Measurements from ENCODE around the gene MDK.
A peak's percentile ranks its signal among the peaks of the same experiment; 100 is the strongest.
"Not testable (repeated sequence)": the region's sequence is repeated elsewhere in the genome, so short reads cannot be mapped to it uniquely, and the experiment has no call there.

The MDK gene

DNA sequence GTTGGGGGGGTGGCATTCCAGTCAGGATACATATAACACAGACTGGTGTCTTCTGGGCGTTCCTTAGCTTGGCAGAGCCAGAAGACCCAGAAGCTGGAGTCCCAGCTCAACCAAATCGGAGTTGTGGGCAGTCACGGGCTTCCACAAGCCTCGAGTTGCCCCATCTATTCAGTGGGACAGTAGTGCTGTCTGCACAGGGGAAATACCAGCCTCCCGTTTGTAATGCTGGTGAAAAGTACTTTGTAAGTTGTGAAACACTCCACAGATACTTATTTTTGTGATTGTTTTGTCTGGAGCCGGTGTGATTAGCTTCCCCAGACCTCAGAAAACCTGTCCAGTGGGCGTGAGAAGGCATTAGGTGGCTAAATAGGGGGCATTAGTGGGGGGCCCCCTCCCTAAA, 20.6 kb upstream of the MDK start:
- H3K27me3 Mint-ChIP-seq: no peaks in the 10 kb centered on the region
- peak; percentile 35 for ATAC-seq

DNA sequence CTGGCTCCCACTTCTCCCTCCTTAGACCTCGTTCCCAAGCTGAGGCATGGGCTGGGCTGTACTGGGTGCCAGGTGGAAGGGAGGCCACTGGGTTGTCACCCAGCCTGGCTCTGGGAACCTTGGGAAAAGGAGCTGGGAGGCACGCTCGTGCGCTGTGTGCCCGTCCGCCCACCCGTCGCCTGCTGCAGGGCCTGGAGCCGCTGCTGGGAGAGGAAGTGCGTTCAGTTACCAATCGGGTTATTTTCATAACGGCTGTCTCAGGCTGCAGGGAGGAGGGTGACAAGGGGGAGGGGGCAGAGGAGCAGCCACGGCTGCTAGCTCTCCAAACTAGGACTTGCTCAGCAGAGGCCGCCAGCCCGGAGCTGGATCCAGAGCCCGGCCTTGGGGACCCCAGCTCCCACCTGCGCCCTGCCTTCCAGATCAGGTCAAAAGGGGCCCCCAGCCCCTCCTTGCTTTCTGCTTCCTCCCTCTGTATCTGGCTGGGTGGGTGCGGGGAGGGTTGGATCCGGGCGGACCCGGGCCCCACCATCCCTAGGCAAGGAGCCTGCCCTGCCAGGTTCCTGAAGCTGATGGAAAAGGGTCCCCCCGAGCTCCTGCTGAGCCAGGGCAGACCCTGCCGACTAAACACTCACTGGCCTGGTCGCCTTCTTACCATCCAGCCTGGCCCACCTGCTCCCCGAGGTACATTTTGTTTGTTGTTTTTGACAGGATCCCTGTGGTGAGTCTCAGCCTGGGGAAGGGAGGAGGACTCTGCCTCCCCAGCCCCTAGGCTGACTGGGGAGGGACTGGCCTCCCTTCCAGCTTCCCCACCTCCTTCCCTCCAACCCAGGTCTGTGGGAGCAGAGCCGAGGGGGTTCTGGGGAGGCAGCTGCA, 19.9 kb upstream of the MDK start:
- Mint-ChIP-seq H3K27me3 (no peaks in the 10 kb centered on the region), H3K4me1 (peaks cover 32% of the 10 kb centered on the region), H3K9me3 (no peaks in the 10 kb centered on the region), H3K36me3 (peaks cover 10% of the 10 kb centered on the region), H3K4me3 (peak overlapping the region; percentile 72), H3K27ac (peak overlapping the region; percentile 80)
- ATAC-seq: peak; percentile 80

More for the DNA sequence above, 20.6 kb upstream of the MDK start:
- Mint-ChIP-seq H3K4me3 (peak overlapping the region; percentile 72), H3K9me3 (no peaks in the 10 kb centered on the region), H3K36me3 (peaks cover 15% of the 10 kb centered on the region), H3K4me1 (peaks cover 32% of the 10 kb centered on the region), H3K27ac (peak overlapping the region; percentile 80)

DNA sequence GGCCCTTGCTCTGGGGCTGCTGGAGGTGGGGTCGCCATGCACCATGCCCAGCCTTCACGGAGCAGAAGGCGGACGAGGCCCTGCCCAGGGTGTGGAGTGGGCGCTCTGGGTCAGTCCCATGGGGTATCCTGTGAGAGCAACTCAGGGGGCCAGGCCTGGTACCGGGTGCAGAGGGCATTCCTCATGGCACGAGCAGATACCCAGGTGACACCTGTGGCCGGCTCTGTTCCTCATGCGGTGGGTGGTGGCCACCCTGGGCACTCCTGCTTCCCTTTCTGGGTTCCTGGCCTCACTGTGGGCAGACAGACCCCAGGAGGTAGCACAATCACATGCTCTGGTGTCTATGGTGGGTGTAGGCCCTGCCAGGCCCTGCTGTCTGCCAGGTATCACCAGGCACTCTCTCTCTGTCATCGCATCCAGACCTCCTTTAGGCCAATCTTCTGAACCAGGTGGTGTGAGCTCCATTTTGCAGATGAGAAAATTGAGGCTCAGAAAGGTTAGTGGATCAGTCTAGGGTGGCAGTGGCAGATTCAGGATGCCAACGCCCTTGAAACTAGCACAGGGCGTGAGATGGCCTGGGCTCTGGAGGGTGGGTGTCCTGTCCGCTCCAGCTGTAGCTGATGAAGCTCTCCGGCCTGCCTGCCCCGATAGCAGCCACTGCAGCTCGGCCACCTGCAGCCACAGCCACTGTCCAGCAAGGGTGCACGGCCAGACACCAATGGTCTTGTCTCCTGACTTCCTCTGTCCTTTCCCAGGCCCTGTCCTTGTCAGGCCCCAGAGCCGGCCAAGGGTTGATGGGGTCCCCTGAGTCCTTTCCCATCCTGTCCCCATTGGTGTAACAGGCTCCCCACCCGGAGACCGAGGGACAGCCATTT, 19.1 kb upstream of the MDK start:
- Mint-ChIP-seq H3K4me1 (peaks cover 36% of the 10 kb centered on the region), H3K36me3 (peaks cover 9% of the 10 kb centered on the region), H3K27ac (peak overlapping the region; percentile 80), H3K27me3 (no peaks in the 10 kb centered on the region), H3K4me3 (peak overlapping the region; percentile 43), H3K9me3 (no peaks in the 10 kb centered on the region)
- ATAC-seq: no peak

DNA sequence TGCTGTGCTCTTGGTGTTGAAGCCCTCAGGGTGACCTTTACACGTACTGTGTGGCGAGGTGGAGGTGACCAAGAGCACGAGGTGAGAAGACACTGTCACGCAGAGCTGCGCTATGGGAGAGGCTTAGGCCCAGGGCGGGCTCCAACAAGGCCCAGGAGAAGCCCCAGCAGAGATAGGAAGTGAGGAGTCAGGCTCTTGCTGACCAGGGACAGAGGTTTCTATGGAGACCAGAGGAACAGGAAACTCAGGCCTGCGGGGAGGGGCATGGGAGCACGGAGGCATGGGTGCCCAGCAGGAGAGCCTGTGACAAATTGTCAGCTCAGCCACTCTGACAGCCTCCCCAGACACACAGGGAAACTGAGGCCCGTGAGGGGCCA, 18.4 kb upstream of the MDK start:
- Mint-ChIP-seq H3K4me1 (peaks cover 33% of the 10 kb centered on the region), H3K4me3 (no peak overlapping the region), H3K27ac (no peak overlapping the region), H3K27me3 (no peaks in the 10 kb centered on the region), H3K36me3 (peaks cover 5% of the 10 kb centered on the region), H3K9me3 (no peaks in the 10 kb centered on the region)
- no peak for ATAC-seq

GRCh38 chr11:46363455-46364005, 17.9 kb upstream of the MDK start:
- Mint-ChIP-seq H3K4me3 (no peak overlapping the region), H3K27me3 (no peaks in the 10 kb centered on the region), H3K4me1 (peaks cover 33% of the 10 kb centered on the region), H3K27ac (no peak overlapping the region), H3K36me3 (peaks cover 7% of the 10 kb centered on the region), H3K9me3 (no peaks in the 10 kb centered on the region)
- no peak for ATAC-seq

- Mint-ChIP-seq H3K27me3 (no peaks in the 10 kb centered on the region), H3K4me3 (no peak overlapping the region), H3K4me1 (peaks cover 33% of the 10 kb centered on the region), H3K9me3 (no peaks in the 10 kb centered on the region), H3K27ac (no peak overlapping the region), H3K36me3 (peaks cover 13% of the 10 kb centered on the region)
- no peak for ATAC-seq
Observed at GRCh38 chr11:46364056-46364455, 17.4 kb upstream of the MDK start.

DNA sequence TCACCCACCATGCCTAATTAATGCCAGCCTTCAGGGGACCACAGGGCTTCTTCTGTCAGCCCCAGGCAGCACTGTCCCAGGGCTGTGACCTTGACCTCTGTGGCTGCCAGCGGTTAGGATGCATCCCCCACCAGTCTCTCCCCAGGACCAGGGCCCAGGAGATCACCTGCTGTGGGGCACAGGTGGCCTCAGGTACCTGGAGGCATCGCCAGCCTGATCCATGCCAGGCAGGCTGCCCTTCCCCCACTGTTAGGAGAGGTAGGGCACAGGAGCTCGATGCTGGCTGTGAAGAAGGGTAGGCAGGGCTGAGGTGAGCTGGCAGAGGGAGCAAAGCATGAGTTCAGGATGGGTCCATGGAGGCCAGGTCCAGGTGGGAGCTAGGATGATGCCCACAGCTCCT, 16.7 kb upstream of the MDK start:
- H3K4me1 Mint-ChIP-seq: peaks cover 33% of the 10 kb centered on the region
- H3K4me3 Mint-ChIP-seq: no peak overlapping the region
- peak overlapping the region; percentile 34 for H3K27ac Mint-ChIP-seq
- H3K9me3 Mint-ChIP-seq: no peaks in the 10 kb centered on the region
- H3K27me3 Mint-ChIP-seq: no peaks in the 10 kb centered on the region
- ATAC-seq: no peak
- peaks cover 20% of the 10 kb centered on the region for H3K36me3 Mint-ChIP-seq

DNA sequence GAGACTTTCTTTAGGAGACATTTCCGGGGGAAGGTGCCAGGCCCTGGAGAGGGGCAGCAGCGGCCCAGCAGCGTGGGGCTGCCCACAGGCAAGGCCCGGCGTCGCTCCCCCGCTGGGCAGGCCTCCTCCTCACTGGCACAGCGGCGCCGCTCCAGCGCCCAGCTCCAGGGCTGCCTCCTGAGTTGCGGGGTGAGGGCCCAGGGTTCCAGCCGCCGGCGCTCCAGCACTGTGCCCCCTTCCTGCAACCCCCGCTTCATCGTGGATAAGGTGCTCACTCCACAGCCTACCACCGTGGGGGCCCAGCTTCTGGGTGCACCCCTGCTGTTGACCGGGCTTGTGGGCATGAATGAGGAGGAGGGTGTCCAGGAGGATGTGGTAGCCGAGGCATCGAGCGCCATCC, 15.2 kb upstream of the MDK start:
- Mint-ChIP-seq H3K36me3 (peaks cover 27% of the 10 kb centered on the region), H3K27ac (no peak overlapping the region), H3K4me3 (no peak overlapping the region), H3K27me3 (no peaks in the 10 kb centered on the region), H3K4me1 (peaks cover 22% of the 10 kb centered on the region), H3K9me3 (no peaks in the 10 kb centered on the region)
- ATAC-seq: no peak

- ATAC-seq: peak; percentile 21
- H3K27me3 Mint-ChIP-seq: no peaks in the 10 kb centered on the region
- no peaks in the 10 kb centered on the region for H3K9me3 Mint-ChIP-seq
- no peak overlapping the region for H3K4me3 Mint-ChIP-seq
- no peak overlapping the region for H3K27ac Mint-ChIP-seq
- H3K36me3 Mint-ChIP-seq: peaks cover 27% of the 10 kb centered on the region
- H3K4me1 Mint-ChIP-seq: peaks cover 18% of the 10 kb centered on the region
Observed at GRCh38 chr11:46366661-46367161, 14.8 kb upstream of the MDK start.

GRCh38 chr11:46367244-46367915, 14.1 kb upstream of the MDK start:
- Mint-ChIP-seq H3K4me3 (no peak overlapping the region), H3K36me3 (peaks cover 27% of the 10 kb centered on the region), H3K27me3 (no peaks in the 10 kb centered on the region), H3K27ac (no peak overlapping the region), H3K4me1 (peaks cover 14% of the 10 kb centered on the region), H3K9me3 (no peaks in the 10 kb centered on the region)
- ATAC-seq: peak; percentile 69

DNA sequence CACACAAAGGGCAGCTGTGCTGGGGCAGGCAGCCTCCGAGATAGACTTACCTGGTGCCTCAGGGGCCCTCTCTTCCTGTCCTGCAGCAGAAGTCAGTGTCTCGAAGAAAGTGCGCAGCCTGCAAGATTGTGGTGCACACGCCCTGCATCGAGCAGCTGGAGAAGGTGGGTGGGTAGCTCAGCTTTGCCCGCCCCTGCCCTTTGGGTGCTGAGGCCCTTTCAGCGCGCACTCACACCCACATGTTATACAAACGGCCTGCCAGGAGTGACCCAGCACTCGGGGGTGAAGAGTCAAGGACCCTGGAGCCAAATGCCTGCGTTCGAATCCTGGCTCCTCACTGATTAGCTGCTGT, 13.6 kb upstream of the MDK start:
- ATAC-seq: no peak
- Mint-ChIP-seq H3K27me3 (no peaks in the 10 kb centered on the region), H3K4me1 (peaks cover 9% of the 10 kb centered on the region), H3K36me3 (peaks cover 30% of the 10 kb centered on the region), H3K27ac (no peak overlapping the region), H3K9me3 (no peaks in the 10 kb centered on the region), H3K4me3 (no peak overlapping the region)

GRCh38 chr11:46369458-46370152, 11.9 kb upstream of the MDK start:
- peak; percentile 61 for ATAC-seq
- Mint-ChIP-seq H3K9me3 (no peaks in the 10 kb centered on the region), H3K36me3 (peaks cover 28% of the 10 kb centered on the region), H3K27me3 (no peaks in the 10 kb centered on the region), H3K4me1 (peaks cover 7% of the 10 kb centered on the region), H3K27ac (no peak overlapping the region), H3K4me3 (no peak overlapping the region)

DNA sequence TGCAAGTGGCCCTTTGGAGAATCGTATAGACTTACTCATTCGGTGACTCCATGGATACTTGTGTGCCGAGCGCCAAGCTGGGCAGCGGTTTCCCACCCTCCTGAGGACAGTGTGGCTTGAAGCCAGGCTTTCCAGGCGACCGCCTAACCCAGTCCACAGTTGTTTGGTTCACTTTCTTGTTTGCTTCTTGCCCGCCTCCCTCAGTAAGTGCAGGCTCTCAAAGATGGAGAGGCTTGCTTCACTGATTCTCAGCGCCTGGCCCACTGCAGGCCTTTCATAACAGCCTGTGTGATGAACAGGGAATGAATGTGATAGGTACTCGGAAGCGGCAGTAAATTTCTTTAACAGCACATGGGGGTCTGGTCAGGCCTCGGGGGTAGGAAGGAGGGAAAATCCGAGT, 11.2 kb upstream of the MDK start:
- Mint-ChIP-seq H3K36me3 (peaks cover 33% of the 10 kb centered on the region), H3K27ac (no peak overlapping the region), H3K4me3 (no peak overlapping the region), H3K27me3 (no peaks in the 10 kb centered on the region), H3K9me3 (no peaks in the 10 kb centered on the region), H3K4me1 (peaks cover 7% of the 10 kb centered on the region)
- no peak for ATAC-seq

DNA sequence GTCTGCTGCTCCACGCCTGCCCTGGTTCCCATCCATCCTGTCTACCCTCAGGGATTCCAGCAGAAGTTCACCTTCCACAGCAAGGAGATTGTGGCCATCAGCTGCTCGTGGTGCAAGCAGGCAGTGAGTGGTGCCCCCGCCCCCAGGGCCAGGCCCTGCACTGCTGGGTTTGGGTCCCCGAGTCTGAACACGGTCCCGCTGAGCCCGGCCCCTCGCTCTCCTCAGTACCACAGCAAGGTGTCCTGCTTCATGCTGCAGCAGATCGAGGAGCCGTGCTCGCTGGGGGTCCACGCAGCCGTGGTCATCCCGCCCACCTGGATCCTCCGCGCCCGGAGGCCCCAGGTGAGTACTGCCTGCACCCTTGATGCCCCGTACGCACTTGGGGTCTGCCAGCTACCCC, 10.2 kb upstream of the MDK start:
- H3K36me3 Mint-ChIP-seq: peaks cover 38% of the 10 kb centered on the region
- not testable (repeated sequence) for H3K4me3 Mint-ChIP-seq, H3K9me3 Mint-ChIP-seq, ATAC-seq, H3K27ac Mint-ChIP-seq, H3K27me3 Mint-ChIP-seq, H3K4me1 Mint-ChIP-seq

Data from stimulated activated memory B cell treated with anti-CD40 and anti-IgM and Interleukin-4, amounts not matched to agents 10 μg/mL and 1 μg/mL and 100 μg/mL, for 72 hours (primary cell).